A549 treated with DMSO at 1 μM for 4 hours (cell line): ENCODE measurements around the gene PEA15. TPM values are rescaled to one million over a fixed set of nuclear protein-coding genes. Genes with fewer than 3 reads are reported as not detected.

Experiments
- total RNA-seq: library from RNA; stranded (reverse); fragments of 200-300 nt; extraction: Qiagen RNA extraction; gene quantifications from 5 replicates; pipeline ENCODE4 v1.2.3, GENCODE V29; 2022; ENCODE audit warnings: low read depth

The PEA15 gene
- 190 to 235 TPM (median 206 TPM) in 5 replicates for total RNA-seq

GRCh38 chr1:160205242-160206035 lies at the start of gene PEA15:
PEA15 (plus strand) TSS chr1:160205384; CDS start chr1:160211545, 6,161 bp downstream.

GRCh38 chr1:160189649-160190625 lies 15.2 kb upstream of the PEA15 start, which contains the start of gene CASQ1:
CASQ1 (plus strand) TSS chr1:160190575; CDS start chr1:160190752, 177 bp downstream.

GRCh38 chr1:160261893-160262794 lies 57.0 kb downstream of the PEA15 start, which contains the start of gene DCAF8:
DCAF8 (minus strand) TSS chr1:160262549; CDS start chr1:160244008, 18,541 bp downstream.

Other genes with a start within 250 kb of the PEA15 start
- gene PIGM, start 173.4 kb upstream of the PEA15 start, total RNA-seq: 4.3 to 5.2 TPM (median 4.9 TPM) in 5 replicates
- gene KCNJ10, start 135.2 kb upstream of the PEA15 start, total RNA-seq: 0.02 TPM in 1 of 5 replicates, not detected in the others
- gene KCNJ9, start 123.8 kb upstream of the PEA15 start, total RNA-seq: not detected in 5 replicates
- 6.4 to 9.9 TPM (median 8.2 TPM) in 5 replicates for gene IGSF8, start 106.8 kb upstream of the PEA15 start, total RNA-seq
- 0.02 to 0.06 TPM (median 0.03 TPM) in 3 of 5 replicates, not detected in the others for gene ATP1A2, start 89.6 kb upstream of the PEA15 start, total RNA-seq
- not detected in 5 replicates for gene ATP1A4, start 53.8 kb upstream of the PEA15 start, total RNA-seq
- not detected in 5 replicates for gene CASQ1, start 14.8 kb upstream of the PEA15 start, total RNA-seq
- gene DCAF8, start 57.2 kb downstream of the PEA15 start, total RNA-seq: 41.2 to 58.7 TPM (median 53.4 TPM) in 5 replicates
- gene PEX19, start 79.7 kb downstream of the PEA15 start, total RNA-seq: 21.2 to 30.0 TPM (median 26.3 TPM) in 5 replicates
- gene COPA, start 137.9 kb downstream of the PEA15 start, total RNA-seq: 83.1 to 98.1 TPM (median 87.3 TPM) in 5 replicates
- gene NCSTN, start 138.0 kb downstream of the PEA15 start, total RNA-seq: 43.5 to 48.5 TPM (median 46.6 TPM) in 5 replicates
- gene NHLH1, start 161.7 kb downstream of the PEA15 start, total RNA-seq: 0.33 to 0.71 TPM (median 0.38 TPM) in 5 replicates
- 0.84 to 1.3 TPM (median 1.2 TPM) in 5 replicates for gene VANGL2, start 195.2 kb downstream of the PEA15 start, total RNA-seq